ENCODE data around the gene OSTN. TPM values are rescaled to one million over a fixed set of nuclear protein-coding genes. Genes with fewer than 3 reads are reported as not detected.

The OSTN gene, protein sequence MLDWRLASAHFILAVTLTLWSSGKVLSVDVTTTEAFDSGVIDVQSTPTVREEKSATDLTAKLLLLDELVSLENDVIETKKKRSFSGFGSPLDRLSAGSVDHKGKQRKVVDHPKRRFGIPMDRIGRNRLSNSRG
- total RNA-seq (under 1 TPM in 2 of 7 donors, not detected in 5; 0.27 to 0.43 TPM), polyA plus RNA-seq (under 1 TPM; 0.02 to 0.27 TPM)
- long read RNA-seq, donor 1 = 0 reads
- long read RNA-seq, donor 2 = 0 reads
- long read RNA-seq, donor 3, partial matches to known transcripts = 0 of 1 reads
- long read RNA-seq, donor 3, other reads (novel, unspliced or antisense) = 1 of 1 reads

- no peak within 1 kb of the TSS for H3K27ac ChIP-seq
- TF ChIP-seq, protein P1, sequence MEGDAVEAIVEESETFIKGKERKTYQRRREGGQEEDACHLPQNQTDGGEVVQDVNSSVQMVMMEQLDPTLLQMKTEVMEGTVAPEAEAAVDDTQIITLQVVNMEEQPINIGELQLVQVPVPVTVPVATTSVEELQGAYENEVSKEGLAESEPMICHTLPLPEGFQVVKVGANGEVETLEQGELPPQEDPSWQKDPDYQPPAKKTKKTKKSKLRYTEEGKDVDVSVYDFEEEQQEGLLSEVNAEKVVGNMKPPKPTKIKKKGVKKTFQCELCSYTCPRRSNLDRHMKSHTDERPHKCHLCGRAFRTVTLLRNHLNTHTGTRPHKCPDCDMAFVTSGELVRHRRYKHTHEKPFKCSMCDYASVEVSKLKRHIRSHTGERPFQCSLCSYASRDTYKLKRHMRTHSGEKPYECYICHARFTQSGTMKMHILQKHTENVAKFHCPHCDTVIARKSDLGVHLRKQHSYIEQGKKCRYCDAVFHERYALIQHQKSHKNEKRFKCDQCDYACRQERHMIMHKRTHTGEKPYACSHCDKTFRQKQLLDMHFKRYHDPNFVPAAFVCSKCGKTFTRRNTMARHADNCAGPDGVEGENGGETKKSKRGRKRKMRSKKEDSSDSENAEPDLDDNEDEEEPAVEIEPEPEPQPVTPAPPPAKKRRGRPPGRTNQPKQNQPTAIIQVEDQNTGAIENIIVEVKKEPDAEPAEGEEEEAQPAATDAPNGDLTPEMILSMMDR (IDR thresholded peaks at IDR 0.05) = no peak
- TF ChIP-seq POLR2A (IDR thresholded peaks at IDR 0.05) (no peak), EP300 (IDR thresholded peaks at IDR 0.05) (no peak)
Measured at GRCh38 chr3:191198932-191199331, at the start of gene OSTN. TSS of gene OSTN (plus strand) at chr3:191199241. CDS start at chr3:191212533, 13,292 bp downstream.

DNA sequence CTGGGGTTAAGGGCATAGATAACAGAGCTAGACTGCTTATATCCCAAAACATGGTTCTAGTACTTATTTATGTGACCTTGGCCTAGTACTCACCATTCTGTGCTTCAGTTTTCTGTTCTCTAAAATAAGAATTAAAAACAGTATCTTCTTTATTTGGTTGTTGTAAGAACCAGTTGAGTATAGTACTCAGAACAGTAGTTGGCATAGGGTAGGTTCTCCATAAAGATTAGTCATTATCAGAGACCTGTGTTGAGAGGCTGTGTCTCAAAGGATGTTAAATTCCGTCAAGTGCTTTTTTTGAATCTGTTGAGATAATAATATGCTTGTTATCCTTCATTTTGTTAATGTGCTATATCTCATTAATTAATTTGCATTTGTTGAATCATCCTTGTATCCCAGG, 47.4 kb upstream of the OSTN start:
- intact Hi-C loops (cut with DNase I) = no loop called here
- Histone ChIP-seq H3K4me3 (no peak overlapping the region), H3K36me3 (no peaks in the 10 kb centered on the region), H3K4me1 (ENCODE audit: insufficient read depth) (no peaks in the 10 kb centered on the region), H3K27ac (no peak overlapping the region), H3K9me3 (no peaks in the 10 kb centered on the region), H3K27me3 (no peaks in the 10 kb centered on the region)
- TF ChIP-seq, protein P1 (IDR thresholded peaks at IDR 0.05) = no peak
- TF ChIP-seq EP300 (IDR thresholded peaks at IDR 0.05) = no peak
- TF ChIP-seq POLR2A (IDR thresholded peaks at IDR 0.05) = no peak
- WGBS, 3 donors = 66 to 76% (median 71%) methylated on average over 1 of the region's 1 CpG
- DNase-seq = no peak

More at GRCh38 chr3:191198932-191199331, at the start of gene OSTN:
- 51 to 63% (median 54%) methylated on average over 3 of the region's 3 CpGs for WGBS, 3 donors
- no peaks in the 10 kb centered on the region for H3K9me3 ChIP-seq
- no peaks in the 10 kb centered on the region for H3K27me3 ChIP-seq
- intact Hi-C loops (cut with DNase I) = no loop called here
- no peaks in the 10 kb centered on the region for H3K36me3 ChIP-seq
- no peak for DNase-seq
- no peaks in the 10 kb centered on the region for H3K4me1 ChIP-seq (ENCODE audit: insufficient read depth)
- no peak within 1 kb of the TSS for H3K4me3 ChIP-seq

DNA sequence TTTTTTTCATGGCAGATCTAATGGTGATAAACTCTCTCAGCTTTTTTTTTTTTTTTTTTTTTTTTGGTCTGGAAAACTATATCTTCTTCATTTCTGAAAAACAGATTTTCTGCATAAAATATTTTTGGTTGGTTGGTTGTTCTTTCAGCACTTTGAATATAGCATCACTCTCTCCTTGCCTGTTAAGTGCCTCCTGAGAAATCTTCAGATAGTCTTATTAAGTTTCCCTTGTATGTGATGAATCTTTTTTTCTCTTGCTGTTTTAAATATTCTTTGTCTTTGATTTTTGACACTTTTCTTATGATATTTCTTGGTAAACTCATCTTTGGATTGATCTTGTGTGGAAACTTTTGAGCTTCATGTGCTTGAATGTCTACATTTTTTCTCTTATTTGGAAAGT, 44.2 kb upstream of the OSTN start:
- Histone ChIP-seq H3K4me1 (ENCODE audit: insufficient read depth) (no peaks in the 10 kb centered on the region), H3K27me3 (no peaks in the 10 kb centered on the region), H3K4me3 (no peak overlapping the region), H3K27ac (no peak overlapping the region), H3K9me3 (no peaks in the 10 kb centered on the region), H3K36me3 (no peaks in the 10 kb centered on the region)
- DNase-seq = no peak
- TF ChIP-seq POLR2A (IDR thresholded peaks at IDR 0.05) = no peak
- TF ChIP-seq, protein P1 (IDR thresholded peaks at IDR 0.05) = no peak
- TF ChIP-seq EP300 (IDR thresholded peaks at IDR 0.05) = no peak
- intact Hi-C loops (cut with DNase I) = no loop called here

- H3K4me3 ChIP-seq = no peak overlapping the region
- no peak for DNase-seq
- intact Hi-C loops (cut with DNase I) = no loop called here
- no peaks in the 10 kb centered on the region for H3K4me1 ChIP-seq (ENCODE audit: insufficient read depth)
- TF ChIP-seq EP300 (IDR thresholded peaks at IDR 0.05) (no peak), POLR2A (IDR thresholded peaks at IDR 0.05) (no peak)
- TF ChIP-seq, protein P1 (IDR thresholded peaks at IDR 0.05) = no peak
- no peaks in the 10 kb centered on the region for H3K27me3 ChIP-seq
- H3K9me3 ChIP-seq = no peaks in the 10 kb centered on the region
- WGBS, 3 donors = 56 to 70% (median 70%) methylated on average over 1 of the region's 1 CpG
- no peaks in the 10 kb centered on the region for H3K36me3 ChIP-seq
- no peak overlapping the region for H3K27ac ChIP-seq
Measured at GRCh38 chr3:191158247-191158646, 40.8 kb upstream of the OSTN start.

All from ovary (tissue), 10 donors.